GM23338 (cell line): Measurements from ENCODE around the gene PHLDB3. TPM values are rescaled to one million over a fixed set of nuclear protein-coding genes. Genes with fewer than 3 reads are reported as not detected.

Source experiments
- ATAC-seq: fragments of 200-7000 bp; cut with Tn5 transposase; 3 replicates; pipeline ENCODE4 v1.9.1; 2020
- DNase-seq: peaks from one replicate; pipeline ENCODE4 v3.0.0-alpha.2; 2015; ENCODE audit warnings: low spot score
- H2AFZ ChIP-seq: fragments of 200-600 bp; sonication (generic); 2 replicates; pipeline ENCODE4 v1.8.0; 2016; ENCODE audit warnings: antibody characterized with exemption, mild to moderate bottlenecking, moderate library complexity
- H3F3A ChIP-seq: fragments of 200-600 bp; sonication (generic); replicated peaks from 2 replicates; pipeline ENCODE4 v1.8.0; 2017; ENCODE audit warnings: antibody characterized with exemption, mixed run types, low read depth
- H3K27ac ChIP-seq: fragments of 200-600 bp; sonication (generic); 2 replicates; pipeline ENCODE4 v1.6.1; 2016; ENCODE audit warnings: low read depth
- H3K27me3 ChIP-seq: fragments of 200-600 bp; sonication (generic); 2 replicates; pipeline ENCODE4 v1.8.0; 2016; ENCODE audit warnings: mild to moderate bottlenecking, mixed run types, moderate library complexity; ENCODE audit not compliant: insufficient read depth
- H3K36me3 ChIP-seq: fragments of 200-600 bp; sonication (generic); 2 replicates; pipeline ENCODE4 v1.8.0; 2016; ENCODE audit warnings: mild to moderate bottlenecking; ENCODE audit not compliant: insufficient read depth
- H3K4me1 ChIP-seq: fragments of 200-600 bp; sonication (generic); 2 replicates; pipeline ENCODE4 v1.8.0; 2016; ENCODE audit warnings: mild to moderate bottlenecking, moderate library complexity; ENCODE audit not compliant: insufficient read depth
- H3K4me2 ChIP-seq: fragments of 200-600 bp; sonication (generic); 2 replicates; pipeline ENCODE4 v1.7.1; 2017; ENCODE audit warnings: mixed run types
- H3K4me3 ChIP-seq: fragments of 200-600 bp; sonication (generic); 2 replicates; pipeline ENCODE4 v1.6.1; 2016; ENCODE audit warnings: mixed run types
- H3K79me2 ChIP-seq: fragments of 200-600 bp; sonication (generic); replicated peaks from 2 replicates; pipeline ENCODE4 v1.8.0; 2017; ENCODE audit warnings: mild to moderate bottlenecking; ENCODE audit not compliant: insufficient read depth
- H3K9me2 ChIP-seq: fragments of 200-600 bp; sonication (generic); 2 replicates; pipeline ENCODE4 v1.8.0; 2017; ENCODE audit not compliant: insufficient read depth
- H4K20me1 ChIP-seq: fragments of 200-600 bp; sonication (generic); replicated peaks from 2 replicates; pipeline ENCODE4 v1.8.0; 2017; ENCODE audit warnings: mild to moderate bottlenecking; ENCODE audit not compliant: insufficient read depth
- H3K27ac Mint-ChIP-seq: 2 replicates; pipeline ENCODE4 v1.8.0; 2020; ENCODE audit warnings: inconsistent platforms, mild to moderate bottlenecking, moderate library complexity, mixed read lengths
- H3K27me3 Mint-ChIP-seq: 3 replicates; pipeline ENCODE4 v1.8.0; 2022; ENCODE audit warnings: low read depth, mild to moderate bottlenecking, moderate library complexity, mixed read lengths, inconsistent platforms; ENCODE audit not compliant: insufficient read depth, poor library complexity
- H3K36me3 Mint-ChIP-seq: 3 replicates; pipeline ENCODE4 v1.8.0; 2021; ENCODE audit warnings: low read depth, mild to moderate bottlenecking, inconsistent platforms, moderate library complexity, mixed read lengths
- H3K4me1 Mint-ChIP-seq: 3 replicates; pipeline ENCODE4 v1.8.0; 2020; ENCODE audit warnings: mild to moderate bottlenecking, inconsistent platforms, mixed read lengths
- H3K4me3 Mint-ChIP-seq: 3 replicates; pipeline ENCODE4 v1.8.0; 2021; ENCODE audit warnings: moderate library complexity, mild to moderate bottlenecking, inconsistent platforms, mixed read lengths
- H3K9me3 Mint-ChIP-seq: 3 replicates; pipeline ENCODE4 v1.8.0; 2020; ENCODE audit warnings: moderate library complexity, mild to moderate bottlenecking, inconsistent platforms, mixed read lengths
- EZH2 ChIP-seq: fragments of 200-600 bp; sonication (generic); IDR thresholded peaks from one replicate; pipeline ENCODE4 v1.8.0; 2017; ENCODE audit warnings: antibody characterized with exemption, mild to moderate bottlenecking, low read depth; ENCODE audit not compliant: unreplicated experiment
- EZH2phosphoT487 ChIP-seq: fragments of 200-600 bp; sonication (generic); IDR thresholded peaks from one replicate; pipeline ENCODE4 v1.8.1; 2018; ENCODE audit warnings: antibody characterized with exemption; ENCODE audit not compliant: unreplicated experiment
- JUNB ChIP-seq: IDR thresholded peaks from one replicate; pipeline ENCODE4 v1.6.1; 2016; ENCODE audit warnings: antibody characterized with exemption; ENCODE audit not compliant: unreplicated experiment
- REST ChIP-seq: IDR thresholded peaks from one replicate; pipeline ENCODE4 v1.6.1; 2018; ENCODE audit warnings: antibody characterized with exemption; ENCODE audit not compliant: unreplicated experiment
- STAT1 ChIP-seq: IDR thresholded peaks from one replicate; pipeline ENCODE4 v1.6.1; 2016; ENCODE audit warnings: antibody characterized with exemption; ENCODE audit not compliant: unreplicated experiment
- ZNF331 ChIP-seq: fragments of 250-450 bp; sonication (Bioruptor Pico); IDR thresholded peaks from 2 replicates; pipeline ENCODE4 v1.5.0; 2020; ENCODE audit warnings: low read depth, mild to moderate bottlenecking, moderate library complexity
- polyA plus RNA-seq: library from polyadenylated mRNA; unstranded; fragments of >200 nt; fragmentation: Nextera tagmentation; extraction: Ambion mirVana; gene quantifications from 2 replicates; pipeline ENCODE4 v1.2.1, GENCODE V29; 2016
- total RNA-seq: library from RNA; depleted of rRNA; stranded (reverse); fragments of >200 nt; shearing (Covaris generic); gene quantifications from 2 replicates; pipeline ENCODE4 v1.2.3, GENCODE V29; 2014
- TF ChIP-seq, protein P1 (sequence below), 2 experiments: fragments of 200-600 bp in 1 of 2; sonication (generic) in 1 of 2; conservative IDR thresholded peaks; 2 replicates each; pipeline versions ENCODE4 v1.5.1 to v1.6.1; 2016 to 2017; ENCODE audit warnings: antibody characterized with exemption in 2 of 2, low read depth in 2 of 2, mild to moderate bottlenecking in 2 of 2, moderate library complexity in 1 of 2
- TF ChIP-seq, protein P2 (sequence below): fragments of 250-450 bp; sonication (Bioruptor Pico); IDR thresholded peaks from 2 replicates; pipeline ENCODE4 v1.5.0; 2020; ENCODE audit warnings: mild to moderate bottlenecking, moderate library complexity

The PHLDB3 gene
- total and polyA plus RNA-seq, 2 experiments from 2014 or later, result 6.3 to 15.4 TPM

DNA sequence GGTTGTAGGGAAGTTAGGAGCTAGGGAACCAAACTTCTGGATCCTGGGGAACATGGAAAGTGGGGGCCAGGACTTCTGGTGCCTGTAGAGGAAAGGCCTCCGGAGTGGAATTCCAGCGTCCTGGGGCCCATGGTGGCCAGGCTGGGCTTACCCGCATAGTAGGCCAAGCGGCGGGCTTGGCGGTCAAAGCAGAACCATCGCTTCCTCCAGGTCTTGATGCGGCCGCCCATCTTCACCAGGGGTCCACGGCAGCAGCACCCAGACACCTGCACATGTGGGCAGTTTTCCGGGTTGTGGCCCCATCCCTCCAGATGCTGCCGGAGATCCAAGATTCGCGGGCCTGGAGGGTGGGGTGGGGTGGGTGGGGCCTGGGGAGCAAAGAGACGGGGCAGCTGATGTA lies 25.3 kb downstream of the PHLDB3 start (continued):
- TF ChIP-seq EZH2phosphoT487 (no peak), REST (no peak), ZNF331 (CRISPR knock-in tag) (no peak), EZH2 (no peak)
- TF ChIP-seq, protein P1, sequence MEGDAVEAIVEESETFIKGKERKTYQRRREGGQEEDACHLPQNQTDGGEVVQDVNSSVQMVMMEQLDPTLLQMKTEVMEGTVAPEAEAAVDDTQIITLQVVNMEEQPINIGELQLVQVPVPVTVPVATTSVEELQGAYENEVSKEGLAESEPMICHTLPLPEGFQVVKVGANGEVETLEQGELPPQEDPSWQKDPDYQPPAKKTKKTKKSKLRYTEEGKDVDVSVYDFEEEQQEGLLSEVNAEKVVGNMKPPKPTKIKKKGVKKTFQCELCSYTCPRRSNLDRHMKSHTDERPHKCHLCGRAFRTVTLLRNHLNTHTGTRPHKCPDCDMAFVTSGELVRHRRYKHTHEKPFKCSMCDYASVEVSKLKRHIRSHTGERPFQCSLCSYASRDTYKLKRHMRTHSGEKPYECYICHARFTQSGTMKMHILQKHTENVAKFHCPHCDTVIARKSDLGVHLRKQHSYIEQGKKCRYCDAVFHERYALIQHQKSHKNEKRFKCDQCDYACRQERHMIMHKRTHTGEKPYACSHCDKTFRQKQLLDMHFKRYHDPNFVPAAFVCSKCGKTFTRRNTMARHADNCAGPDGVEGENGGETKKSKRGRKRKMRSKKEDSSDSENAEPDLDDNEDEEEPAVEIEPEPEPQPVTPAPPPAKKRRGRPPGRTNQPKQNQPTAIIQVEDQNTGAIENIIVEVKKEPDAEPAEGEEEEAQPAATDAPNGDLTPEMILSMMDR (conservative IDR thresholded peaks at IDR 0.05; ENCODE audit: low read depth in 2 of 2), result no peak

- peaks cover 4% of the 10 kb centered on the region; the same call in 2 of the 3 replicates for H3K4me1 Mint-ChIP-seq
- no peaks in the 10 kb centered on the region for H3K9me3 Mint-ChIP-seq
- Histone ChIP-seq H3K4me1 (peaks cover 6% of the 10 kb centered on the region; the same call in 1 of the 2 replicates), H3K27ac (no peak overlapping the region), H3K36me3 (no peaks in the 10 kb centered on the region), H3K4me3 (no peak overlapping the region), H4K20me1 (no peaks in the 10 kb centered on the region), H2AFZ (no peak overlapping the region), H3K79me2 (no peaks in the 10 kb centered on the region), H3F3A (0 out of 2 replicates have a peak, but pooled peaks cover 4% of the 10 kb centered on the region), H3K9me2 (no peaks in the 10 kb centered on the region), H3K4me2 (no peak overlapping the region), H3K27me3 (0 out of 2 replicates have a peak, but pooled peaks cover 5% of the 10 kb centered on the region)
- DNase-seq (no peak), ATAC-seq (no peak)
- H3K27me3 Mint-ChIP-seq, result peaks cover 11% of the 10 kb centered on the region
- no peak overlapping the region for H3K4me3 Mint-ChIP-seq
- no peaks in the 10 kb centered on the region for H3K36me3 Mint-ChIP-seq
- H3K27ac Mint-ChIP-seq, result no peak overlapping the region
- TF ChIP-seq REST (no peak), STAT1 (no peak), EZH2phosphoT487 (no peak), ZNF331 (CRISPR knock-in tag) (no peak), JUNB (no peak)
- TF ChIP-seq, protein P2, sequence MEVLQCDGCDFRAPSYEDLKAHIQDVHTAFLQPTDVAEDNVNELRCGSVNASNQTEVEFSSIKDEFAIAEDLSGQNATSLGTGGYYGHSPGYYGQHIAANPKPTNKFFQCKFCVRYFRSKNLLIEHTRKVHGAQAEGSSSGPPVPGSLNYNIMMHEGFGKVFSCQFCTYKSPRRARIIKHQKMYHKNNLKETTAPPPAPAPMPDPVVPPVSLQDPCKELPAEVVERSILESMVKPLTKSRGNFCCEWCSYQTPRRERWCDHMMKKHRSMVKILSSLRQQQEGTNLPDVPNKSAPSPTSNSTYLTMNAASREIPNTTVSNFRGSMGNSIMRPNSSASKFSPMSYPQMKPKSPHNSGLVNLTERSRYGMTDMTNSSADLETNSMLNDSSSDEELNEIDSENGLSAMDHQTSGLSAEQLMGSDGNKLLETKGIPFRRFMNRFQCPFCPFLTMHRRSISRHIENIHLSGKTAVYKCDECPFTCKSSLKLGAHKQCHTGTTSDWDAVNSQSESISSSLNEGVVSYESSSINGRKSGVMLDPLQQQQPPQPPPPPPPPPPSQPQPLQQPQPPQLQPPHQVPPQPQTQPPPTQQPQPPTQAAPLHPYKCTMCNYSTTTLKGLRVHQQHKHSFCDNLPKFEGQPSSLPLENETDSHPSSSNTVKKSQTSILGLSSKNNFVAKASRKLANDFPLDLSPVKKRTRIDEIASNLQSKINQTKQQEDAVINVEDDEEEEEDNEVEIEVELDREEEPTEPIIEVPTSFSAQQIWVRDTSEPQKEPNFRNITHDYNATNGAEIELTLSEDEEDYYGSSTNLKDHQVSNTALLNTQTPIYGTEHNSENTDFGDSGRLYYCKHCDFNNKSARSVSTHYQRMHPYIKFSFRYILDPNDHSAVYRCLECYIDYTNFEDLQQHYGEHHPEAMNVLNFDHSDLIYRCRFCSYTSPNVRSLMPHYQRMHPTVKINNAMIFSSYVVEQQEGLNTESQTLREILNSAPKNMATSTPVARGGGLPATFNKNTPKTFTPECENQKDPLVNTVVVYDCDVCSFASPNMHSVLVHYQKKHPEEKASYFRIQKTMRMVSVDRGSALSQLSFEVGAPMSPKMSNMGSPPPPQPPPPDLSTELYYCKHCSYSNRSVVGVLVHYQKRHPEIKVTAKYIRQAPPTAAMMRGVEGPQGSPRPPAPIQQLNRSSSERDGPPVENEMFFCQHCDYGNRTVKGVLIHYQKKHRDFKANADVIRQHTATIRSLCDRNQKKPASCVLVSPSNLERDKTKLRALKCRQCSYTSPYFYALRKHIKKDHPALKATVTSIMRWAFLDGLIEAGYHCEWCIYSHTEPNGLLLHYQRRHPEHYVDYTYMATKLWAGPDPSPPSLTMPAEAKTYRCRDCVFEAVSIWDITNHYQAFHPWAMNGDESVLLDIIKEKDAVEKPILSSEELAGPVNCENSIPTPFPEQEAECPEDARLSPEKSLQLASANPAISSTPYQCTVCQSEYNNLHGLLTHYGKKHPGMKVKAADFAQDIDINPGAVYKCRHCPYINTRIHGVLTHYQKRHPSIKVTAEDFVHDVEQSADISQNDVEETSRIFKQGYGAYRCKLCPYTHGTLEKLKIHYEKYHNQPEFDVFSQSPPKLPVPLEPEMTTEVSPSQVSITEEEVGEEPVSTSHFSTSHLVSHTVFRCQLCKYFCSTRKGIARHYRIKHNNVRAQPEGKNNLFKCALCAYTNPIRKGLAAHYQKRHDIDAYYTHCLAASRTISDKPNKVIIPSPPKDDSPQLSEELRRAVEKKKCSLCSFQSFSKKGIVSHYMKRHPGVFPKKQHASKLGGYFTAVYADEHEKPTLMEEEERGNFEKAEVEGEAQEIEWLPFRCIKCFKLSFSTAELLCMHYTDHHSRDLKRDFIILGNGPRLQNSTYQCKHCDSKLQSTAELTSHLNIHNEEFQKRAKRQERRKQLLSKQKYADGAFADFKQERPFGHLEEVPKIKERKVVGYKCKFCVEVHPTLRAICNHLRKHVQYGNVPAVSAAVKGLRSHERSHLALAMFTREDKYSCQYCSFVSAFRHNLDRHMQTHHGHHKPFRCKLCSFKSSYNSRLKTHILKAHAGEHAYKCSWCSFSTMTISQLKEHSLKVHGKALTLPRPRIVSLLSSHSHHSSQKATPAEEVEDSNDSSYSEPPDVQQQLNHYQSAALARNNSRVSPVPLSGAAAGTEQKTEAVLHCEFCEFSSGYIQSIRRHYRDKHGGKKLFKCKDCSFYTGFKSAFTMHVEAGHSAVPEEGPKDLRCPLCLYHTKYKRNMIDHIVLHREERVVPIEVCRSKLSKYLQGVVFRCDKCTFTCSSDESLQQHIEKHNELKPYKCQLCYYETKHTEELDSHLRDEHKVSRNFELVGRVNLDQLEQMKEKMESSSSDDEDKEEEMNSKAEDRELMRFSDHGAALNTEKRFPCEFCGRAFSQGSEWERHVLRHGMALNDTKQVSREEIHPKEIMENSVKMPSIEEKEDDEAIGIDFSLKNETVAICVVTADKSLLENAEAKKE (CRISPR knock-in tag), result no peak
These were observed 26.2 kb downstream of the PHLDB3 start for GRCh38 chr19:43478323-43478722.
